Suppressor macrophage treated with lipopolysaccharide for 1 hour (primary cell): ENCODE results near the gene SDC4.

ENCODE experiments used
- DNase-seq, 3 donors: peaks; one replicate each; pipeline ENCODE4 v3.0.0-alpha.2; 2020 to 2022

SDC4 gene

DNA sequence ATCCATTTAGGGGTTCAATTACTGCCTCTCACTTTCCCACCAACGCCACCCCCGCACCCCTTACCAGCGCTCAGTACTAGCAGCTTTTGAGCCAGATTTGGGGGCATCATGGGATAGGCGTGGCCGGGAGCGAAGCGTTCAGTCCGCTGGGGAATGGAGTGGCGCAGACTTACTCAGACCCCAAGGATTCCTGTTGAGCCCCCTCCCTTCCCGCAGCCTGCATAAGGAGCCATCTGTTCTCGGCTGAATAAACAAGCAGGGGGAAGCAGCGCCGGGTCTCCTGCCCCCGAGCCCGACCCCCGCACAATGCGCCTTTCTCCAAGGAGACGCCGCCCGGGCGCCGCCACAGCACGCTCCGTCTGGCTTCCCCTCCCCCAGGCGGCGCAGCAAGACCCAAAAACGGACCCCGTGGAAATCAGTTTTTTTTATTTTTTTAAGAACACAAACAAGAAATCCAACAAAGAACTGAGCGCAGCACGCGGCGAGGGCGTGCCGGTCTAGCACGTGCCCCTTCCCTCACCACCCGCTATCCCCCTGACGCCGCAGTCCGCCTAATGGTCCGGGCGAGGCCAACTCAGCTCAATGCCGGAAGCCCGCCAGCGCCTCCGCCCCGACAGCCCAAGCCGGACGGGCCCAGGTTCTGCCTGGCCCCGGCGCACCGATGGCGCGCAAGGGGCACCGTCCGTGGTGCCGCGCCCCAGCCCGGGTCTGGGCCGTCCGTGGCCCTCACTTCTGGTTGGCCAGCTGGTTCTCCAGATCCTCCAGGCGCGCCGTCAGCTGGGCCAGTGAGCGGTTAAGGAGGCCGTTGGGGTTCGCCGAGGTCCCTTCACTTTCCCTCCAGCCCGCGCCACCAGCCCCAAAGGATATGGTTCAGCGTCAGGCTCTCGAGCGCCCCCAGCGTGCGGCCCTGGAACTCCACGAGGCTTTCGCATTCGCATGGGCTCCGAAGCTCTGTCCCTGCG, 54.9 kb downstream of the SDC4 start:
- peak; percentile 87 to 93 (median 90) for DNase-seq

DNA sequence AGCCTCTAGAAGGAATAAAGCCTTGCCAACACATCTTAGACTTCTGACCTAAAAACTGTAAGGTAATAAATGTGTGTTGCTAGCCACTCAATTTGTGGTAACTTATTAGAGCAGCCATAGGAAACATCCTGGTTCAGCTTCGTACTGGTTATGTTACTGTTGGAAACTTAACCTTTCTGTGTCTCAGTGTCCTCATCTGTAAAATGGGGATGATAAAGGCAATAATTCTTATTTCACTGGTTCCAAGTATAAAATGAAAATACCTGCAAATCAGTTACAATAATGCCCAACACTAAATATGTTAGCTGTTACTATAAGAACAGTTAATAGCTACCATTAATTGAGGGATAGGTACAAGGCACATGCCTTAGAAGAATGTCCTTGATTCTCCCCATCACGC, 55.9 kb downstream of the SDC4 start:
- DNase-seq = no peak

GRCh38 chr20:45291526-45291925, 56.7 kb downstream of the SDC4 start:
- DNase-seq = no peak

DNA sequence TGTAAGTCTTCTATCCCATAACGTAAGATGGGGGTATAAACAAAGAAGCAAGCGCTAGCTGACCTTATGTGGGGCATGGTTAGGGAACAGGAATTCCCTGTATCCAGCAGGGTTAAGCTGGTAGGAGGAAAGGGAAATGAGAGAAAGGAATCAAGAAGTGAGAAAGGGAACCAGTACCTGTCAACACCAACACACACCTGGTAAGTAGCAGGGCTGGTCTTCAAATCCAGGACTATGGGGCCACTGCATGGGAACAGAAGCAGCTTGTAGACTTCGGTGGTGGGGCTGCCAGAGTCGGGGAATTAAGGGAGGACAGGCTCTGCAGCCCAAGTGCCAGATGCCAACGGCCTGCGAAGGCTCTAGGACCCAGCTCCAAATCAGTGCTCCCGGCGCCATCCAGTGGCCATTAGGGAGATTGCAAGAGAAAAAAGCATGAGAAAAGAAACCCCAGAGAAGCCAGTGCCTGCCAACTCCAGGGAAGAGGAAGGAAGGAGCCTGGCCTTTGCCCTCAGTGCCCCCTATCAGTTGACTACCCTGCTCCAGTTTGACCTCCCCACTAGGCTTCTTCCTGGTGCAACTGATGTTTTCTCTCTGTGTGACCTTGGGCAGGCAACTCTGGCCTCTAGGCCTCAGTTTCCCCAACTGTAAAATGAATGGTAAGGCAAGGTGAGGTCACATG, 57.4 kb downstream of the SDC4 start:
- DNase-seq = peak; percentile 86 to 91 (median 87)

DNA sequence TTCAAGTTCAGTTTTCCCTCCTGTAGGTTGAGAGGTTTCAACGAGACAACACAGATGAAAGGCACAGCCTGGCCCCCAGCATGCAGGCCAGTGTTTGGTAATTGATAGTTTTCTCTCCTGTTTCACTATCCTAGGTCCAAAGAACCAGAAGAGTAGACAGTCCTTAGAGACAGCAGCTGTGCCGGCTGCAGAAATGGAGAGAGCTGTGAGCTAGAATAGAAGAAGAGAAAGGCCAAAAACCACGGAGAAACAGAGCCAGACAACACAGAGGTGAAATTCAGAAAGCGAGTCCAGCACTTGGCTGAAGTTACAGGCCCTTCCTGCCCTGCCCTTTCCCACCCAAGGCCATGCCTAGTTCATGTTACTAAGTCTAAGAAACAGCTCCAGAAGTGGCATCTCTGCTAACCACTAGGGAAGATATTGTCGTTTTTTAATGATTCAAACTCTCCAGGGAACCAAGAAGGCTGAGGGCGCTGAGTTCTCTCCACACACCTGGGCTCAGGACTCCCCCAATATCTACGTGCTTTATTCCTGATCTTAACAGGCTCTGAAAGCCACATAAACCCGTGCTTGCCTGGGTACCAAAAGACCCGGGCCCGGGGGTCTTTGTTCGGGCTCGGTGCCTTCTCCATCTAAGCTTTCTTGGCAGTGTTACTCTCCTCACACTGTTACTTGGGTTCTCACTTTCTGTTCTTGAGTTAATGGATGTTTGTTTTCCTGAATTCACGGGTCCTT, 58.1 kb downstream of the SDC4 start:
- no peak for DNase-seq

GRCh38 chr20:45288860-45289259, 59.4 kb downstream of the SDC4 start:
- DNase-seq = no peak

DNA sequence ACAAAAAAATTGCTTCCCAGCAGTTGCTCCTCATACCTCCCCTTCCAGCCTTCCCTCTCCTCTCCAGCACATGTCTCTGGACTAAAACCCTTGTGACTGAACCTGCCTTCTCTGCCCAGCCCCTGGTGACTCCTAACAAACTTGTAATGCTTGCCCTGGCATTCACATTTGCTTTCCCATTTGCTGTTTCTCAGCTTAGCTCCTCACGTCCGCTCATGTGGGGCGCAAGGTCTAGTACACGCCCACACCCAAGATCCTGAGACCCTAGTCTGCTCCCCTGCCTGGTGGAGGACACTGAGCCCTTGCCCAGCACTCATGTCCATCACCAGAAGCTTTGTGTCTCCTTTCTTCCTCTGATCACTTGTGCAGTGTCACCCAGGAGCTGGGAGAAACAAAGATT, 59.8 kb downstream of the SDC4 start:
- DNase-seq = no peak

DNA sequence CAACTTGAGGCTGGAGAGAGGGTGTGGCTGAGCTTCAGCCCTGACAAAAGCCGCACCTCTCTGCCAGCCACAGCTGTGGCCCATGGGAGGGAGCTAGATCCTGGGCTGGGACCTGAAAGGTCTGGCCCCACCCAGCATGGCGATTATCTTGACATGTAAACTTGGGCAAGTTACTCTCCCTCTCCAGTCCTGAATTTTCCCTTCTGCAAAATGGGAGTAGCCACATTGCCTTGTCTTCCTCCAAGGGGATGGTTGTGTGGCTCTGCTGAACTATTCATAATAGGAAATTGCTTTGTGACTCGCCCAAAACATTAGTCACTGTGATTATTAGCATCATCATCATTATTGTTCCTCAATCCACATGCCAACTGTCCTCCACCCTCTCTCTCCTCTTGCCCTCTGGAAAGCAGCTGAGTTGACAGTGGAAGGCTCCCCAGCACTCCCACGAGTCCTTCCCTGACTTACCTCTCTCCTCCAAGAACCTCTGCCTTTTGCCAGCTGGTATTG, 64.6 kb downstream of the SDC4 start:
- peak; percentile 36 to 64 (median 58) for DNase-seq

GRCh38 chr20:45282700-45283550, 65.3 kb downstream of the SDC4 start:
- DNase-seq = peak in 1 of 3 donors; percentile 12

DNA sequence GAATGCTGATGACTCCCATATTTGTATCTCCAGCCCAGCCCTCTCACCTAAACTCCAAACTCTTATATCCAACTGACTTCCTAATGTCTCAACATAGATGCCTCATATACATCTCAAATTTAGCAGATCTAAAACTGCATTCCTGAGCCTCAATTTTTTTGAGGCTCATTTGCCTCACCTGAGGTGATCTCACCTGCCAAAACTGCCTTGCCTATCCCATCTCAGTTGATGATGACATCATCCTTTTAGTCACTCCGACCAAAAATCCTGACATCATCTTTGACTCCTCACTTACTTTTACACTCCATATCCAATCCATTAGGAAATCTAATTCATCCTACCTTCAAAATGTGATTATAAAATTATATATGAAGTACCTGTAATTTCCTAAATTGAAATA, 68.2 kb downstream of the SDC4 start:
- DNase-seq = no peak

DNA sequence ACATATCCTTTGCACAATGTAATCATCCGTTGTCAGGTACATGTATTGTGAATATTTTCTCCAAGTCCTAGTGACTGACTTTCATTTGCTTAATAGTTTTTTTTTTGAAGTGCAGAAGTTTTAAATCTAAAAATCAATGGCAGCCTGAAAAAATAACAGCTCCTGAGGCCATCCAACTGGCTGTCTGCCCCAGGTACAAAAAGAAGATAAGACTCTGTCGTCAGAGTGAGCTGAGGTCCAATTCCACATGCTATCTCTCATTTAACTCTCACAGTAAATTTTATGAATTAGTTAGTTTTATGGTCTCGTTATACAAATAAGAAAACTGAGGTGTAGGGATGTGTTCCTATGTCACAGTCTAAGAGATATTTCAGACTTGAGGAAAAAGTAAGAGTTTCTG, 72.9 kb downstream of the SDC4 start:
- DNase-seq = no peak
